HepG2 (cell line): Measurements from ENCODE around the gene AP3B1.

Experiments used
- ARNT ChIP-seq: fragments of 450-650 bp; IDR thresholded peaks from 2 replicates; pipeline ENCODE4 v1.6.1; 2017
- CCDC6 ChIP-seq: sonication (generic); formaldehyde crosslinking; IDR thresholded peaks from 2 replicates; pipeline ENCODE4 v1.8.1; 2022; ENCODE audit warnings: mild to moderate bottlenecking, missing genetic modification reagents, moderate library complexity
- CEBPB ChIP-seq: IDR thresholded peaks from 2 replicates; pipeline ENCODE4 v1.6.1; 2011; ENCODE audit warnings: low read depth, low read length, improper control_type of control experiment, borderline replicate concordance
- CTCF ChIP-seq: sonication (generic); formaldehyde crosslinking; IDR thresholded peaks from 2 replicates; pipeline ENCODE4 v1.5.0; 2020; ENCODE audit warnings: mild to moderate bottlenecking, missing genetic modification reagents, moderate library complexity
- MAZ ChIP-seq, 2 experiments: sonication (generic) in 1 of 2; formaldehyde crosslinking in 1 of 2; IDR thresholded peaks; 2 replicates each; pipeline versions ENCODE4 v1.5.0 to v1.6.1; 2012 to 2020; ENCODE audit warnings: low read depth in 2 of 2, mild to moderate bottlenecking in 2 of 2, borderline replicate concordance in 1 of 2, improper control_type of control experiment in 1 of 2, low read length in 1 of 2, missing genetic modification reagents in 1 of 2, moderate library complexity in 1 of 2
- NR3C1 ChIP-seq: sonication (generic); formaldehyde crosslinking; IDR thresholded peaks from 2 replicates; pipeline ENCODE4 v1.4.0; 2020; ENCODE audit warnings: missing genetic modification reagents
- REST ChIP-seq, 2 experiments: IDR thresholded peaks; 2 replicates each; pipeline ENCODE4 v1.6.1; 2011 to 2012; ENCODE audit warnings: low read length in 2 of 2, borderline replicate concordance in 1 of 2, low read depth in 1 of 2, mild to moderate bottlenecking in 1 of 2, moderate library complexity in 1 of 2
- SRSF9 ChIP-seq: fragments of 200-400 bp; formaldehyde crosslinking; IDR thresholded peaks from 2 replicates; pipeline ENCODE4 v1.6.1; 2018; ENCODE audit warnings: borderline replicate concordance, mild to moderate bottlenecking, low read depth, low read length; ENCODE audit not compliant: insufficient read depth, poor library complexity, severe bottlenecking
- SUZ12 ChIP-seq: fragments of 150-350 bp; IDR thresholded peaks from 2 replicates; pipeline ENCODE4 v1.6.1; 2014; ENCODE audit warnings: low read depth, low read length
- TAF1 ChIP-seq: sonication (generic); formaldehyde crosslinking; IDR thresholded peaks from 2 replicates; pipeline ENCODE4 v1.4.0; 2020; ENCODE audit warnings: missing genetic modification reagents
- ZNF609 ChIP-seq: sonication (generic); formaldehyde crosslinking; IDR thresholded peaks from 2 replicates; pipeline ENCODE4 v1.4.0; 2020; ENCODE audit warnings: mild to moderate bottlenecking, missing genetic modification reagents, borderline replicate concordance

- TF ChIP-seq CEBPB = no peak
- TF ChIP-seq CCDC6 (CRISPR knock-in tag) = no peak
- no peak for TF ChIP-seq ZNF609
- TF ChIP-seq SRSF9 = no peak
- no peak for TF ChIP-seq ARNT
- TF ChIP-seq SUZ12 = no peak
- no peak for TF ChIP-seq MAZ (IDR thresholded peaks at IDR 0.05; ENCODE audit: borderline replicate concordance, low read depth, low read length)
- no peak for TF ChIP-seq MAZ (CRISPR knock-in tag; IDR thresholded peaks at IDR 0.05; ENCODE audit: low read depth)
- TF ChIP-seq REST (IDR thresholded peaks at IDR 0.05; ENCODE audit: borderline replicate concordance in 1 of 2, low read depth in 1 of 2, low read length in 2 of 2) = no peak
- no peak for TF ChIP-seq CTCF (CRISPR knock-in tag)
- TF ChIP-seq NR3C1 (CRISPR knock-in tag) = no peak
- TF ChIP-seq TAF1 (CRISPR knock-in tag) = no peak
Measured at GRCh38 chr5:77960863-77961396, 333.6 kb downstream of the AP3B1 start.
